Adrenal gland (tissue), 12 donors: ENCODE data around the gene DIAPH3. TPM values are rescaled to one million over a fixed set of nuclear protein-coding genes. Genes with fewer than 3 reads are reported as not detected.

Source experiments
- DNase-seq, 7 donors: peaks; one replicate each; pipeline ENCODE4 v3.0.0-alpha.2; 2019 to 2020
- H3K27ac ChIP-seq, 5 donors: fragments of 200-600 bp; sonication (generic) in 4 of 5; 1 replicate in 3 of 5; 2 replicates in 2 of 5; pipeline versions ENCODE4 v1.5.1 to v1.8.0; 2016 to 2020; ENCODE audit warnings: mild to moderate bottlenecking in 1 of 5
- H3K27me3 ChIP-seq: fragments of 200-600 bp; 2 replicates; pipeline ENCODE4 v1.8.0; 2021
- H3K36me3 ChIP-seq, 2 donors: fragments of 200-600 bp; replicated peaks in 1 of 2; 1 replicate in 1 of 2; 2 replicates in 1 of 2; pipeline versions ENCODE4 v1.5.1 to v1.8.0; 2018 to 2022
- H3K4me1 ChIP-seq, 2 donors: fragments of 200-600 bp; replicated peaks in 1 of 2; 1 replicate in 1 of 2; 2 replicates in 1 of 2; pipeline versions ENCODE4 v1.5.1 to v1.8.0; 2018 to 2021
- H3K4me3 ChIP-seq, 4 donors: fragments of 200-600 bp; sonication (generic) in 3 of 4; one replicate each; pipeline ENCODE4 v1.5.1; 2016 to 2018
- H3K9me3 ChIP-seq, 3 donors: fragments of 200-600 bp; sonication (generic) in 1 of 3; replicated peaks in 1 of 3; 1 replicate in 2 of 3; 2 replicates in 1 of 3; pipeline versions ENCODE4 v1.5.1 to v1.8.0; 2016 to 2021
- CTCF ChIP-seq, 6 experiments: fragments of 450-650 bp in 4 of 6; fragments of 200-600 bp in 2 of 6; sonication (generic) in 1 of 6; IDR thresholded peaks; 1 replicate in 5 of 6; 2 replicates in 1 of 6; pipeline versions ENCODE4 v1.5.1 to v1.8.0; 2016 to 2021; ENCODE audit warnings: antibody characterized with exemption in 6 of 6, mild to moderate bottlenecking in 2 of 6, moderate library complexity in 1 of 6
- POLR2A ChIP-seq, 2 donors: fragments of 450-650 bp; IDR thresholded peaks; one replicate each; pipeline ENCODE4 v1.6.1; 2017; ENCODE audit warnings: antibody characterized with exemption in 2 of 2, mild to moderate bottlenecking in 2 of 2, moderate library complexity in 1 of 2
- WGBS, 4 donors: extraction: QIAGEN DNeasy Blood & Tissue Kit in 2 of 4; methylation state at CpG; one replicate each; pipeline versions ENCODE4 v1.1.5 to v1.1.7; 2013 to 2017; 5-methylcytosine and 5-hydroxymethylcytosine counted together
- intact Hi-C, 2 donors: fragments of 100-400 bp; cut with DNase I; formaldehyde crosslinking; loops; one replicate each; pipeline versions ENCODE4 v1.14.1 to v1.15.0; 2022 to 2023
- polyA plus RNA-seq, 3 donors: library from polyadenylated mRNA; stranded (reverse); fragments of 200-250 nt in 2 of 3; fragments of 350-450 nt in 1 of 3; fragmentation: Illumina TruSeq in 1 of 3; extraction: RNeasy Lipid Tissue Mini Kit (QIAGEN cat#74804) in 1 of 3; gene quantifications; one replicate each; pipeline ENCODE4 v1.2.3, GENCODE V29; 2013 to 2014
- total RNA-seq, 9 donors: library from RNA; depleted of rRNA in 4 of 9; stranded (reverse); fragments of >200 nt in 4 of 9; fragments of 120-200 nt in 1 of 9; fragmentation: NEBNext Ultra II Directional in 1 of 9; extraction: Animal tissue kit (Norgen Biotek cat#: 25700) in 1 of 9; gene quantifications; one replicate each; pipeline versions ENCODE4 v1.1.0 to v1.2.4, GENCODE V29; 2013 to 2023
- donor health status: healthy with polysubstance abuse.
- donor health status: Bipolar disorder and iron deficiency.
- donor health status: DM: yes; HTN: yes; CAD: no.
- donor health status: DM: no; HTN: no; CAD: no.
- donor health status: DM: no; HTN: no; CAD: no.
- donor health status: DM: yes; HTN: yes; CAD: no.

The DIAPH3 gene
- total and polyA plus RNA-seq, 12 donors, result 0.07 to 4.2 (median 0.42) TPM; not detected in 3

GRCh38 chr13:59846845-59847620, 316.7 kb downstream of the DIAPH3 start:
- H3K4me3 ChIP-seq, result no peak overlapping the region
- H3K36me3 ChIP-seq, result no peaks in the 10 kb centered on the region
- no peaks in the 10 kb centered on the region for H3K27me3 ChIP-seq
- no peak overlapping the region for H3K27ac ChIP-seq
- WGBS, 4 donors, result 91 to 98% (median 94%) methylated on average over 2 of the region's 2 CpGs
- TF ChIP-seq CTCF (IDR thresholded peaks at IDR 0.05) (no peak), POLR2A (IDR thresholded peaks at IDR 0.05) (no peak)
- no peak for DNase-seq
- H3K9me3 ChIP-seq, result no peaks in the 10 kb centered on the region
- no peaks in the 10 kb centered on the region for H3K4me1 ChIP-seq
- intact Hi-C loops, result no loop called here

GRCh38 chr13:59843040-59843439, 320.7 kb downstream of the DIAPH3 start:
- no peaks in the 10 kb centered on the region for H3K9me3 ChIP-seq
- no peaks in the 10 kb centered on the region for H3K27me3 ChIP-seq
- no peak overlapping the region for H3K4me3 ChIP-seq
- no peak for TF ChIP-seq POLR2A (IDR thresholded peaks at IDR 0.05)
- TF ChIP-seq CTCF (IDR thresholded peaks at IDR 0.05), result no peak
- no peaks in the 10 kb centered on the region for H3K4me1 ChIP-seq
- intact Hi-C loops, result no loop called here
- WGBS, 4 donors, result 91 to 94% (median 94%) methylated on average over 3 of the region's 3 CpGs
- no peaks in the 10 kb centered on the region for H3K36me3 ChIP-seq
- DNase-seq, result no peak
- no peak overlapping the region for H3K27ac ChIP-seq

- Histone ChIP-seq H3K4me3 (no peak overlapping the region), H3K27ac (no peak overlapping the region), H3K36me3 (no peaks in the 10 kb centered on the region), H3K9me3 (no peaks in the 10 kb centered on the region), H3K4me1 (no peaks in the 10 kb centered on the region), H3K27me3 (no peaks in the 10 kb centered on the region)
- no peak for TF ChIP-seq CTCF (IDR thresholded peaks at IDR 0.05)
- TF ChIP-seq POLR2A (IDR thresholded peaks at IDR 0.05), result no peak
- 83 to 97% (median 94%) methylated on average over 4 of the region's 4 CpGs for WGBS, 4 donors
- intact Hi-C loops, result no loop called here
- DNase-seq, result no peak
Measured at GRCh38 chr13:59842507-59842906, 321.2 kb downstream of the DIAPH3 start.

GRCh38 chr13:59839186-59839585, 324.5 kb downstream of the DIAPH3 start:
- Histone ChIP-seq H3K4me3 (no peak overlapping the region), H3K27me3 (no peaks in the 10 kb centered on the region), H3K4me1 (no peaks in the 10 kb centered on the region), H3K27ac (no peak overlapping the region), H3K36me3 (no peaks in the 10 kb centered on the region), H3K9me3 (no peaks in the 10 kb centered on the region)
- WGBS, 4 donors, result 92 to 95% (median 94%) methylated on average over 2 of the region's 2 CpGs
- no peak for DNase-seq
- intact Hi-C loops, result no loop called here
- no peak for TF ChIP-seq CTCF (IDR thresholded peaks at IDR 0.05)
- no peak for TF ChIP-seq POLR2A (IDR thresholded peaks at IDR 0.05)
